SH-SY5Y (cell line): ENCODE results near the gene IGF1.

Source experiments
- GATA2 ChIP-seq: IDR thresholded peaks from 2 replicates; pipeline ENCODE4 v1.6.1; 2011; ENCODE audit warnings: mild to moderate bottlenecking, low read depth, low read length
- GATA3 ChIP-seq: IDR thresholded peaks from 2 replicates; pipeline ENCODE4 v1.6.1; 2011; ENCODE audit warnings: low read depth, mild to moderate bottlenecking, low read length, moderate library complexity

IGF1 gene

GRCh38 chr12:102480406-102480805, at the start of gene IGF1:
IGF1 (minus strand) TSS chr12:102480563; CDS start chr12:102480381, 182 bp downstream.
- TF ChIP-seq GATA3 (no peak), GATA2 (no peak)

GRCh38 chr12:102528111-102528510, 47.7 kb upstream of the IGF1 start:
- TF ChIP-seq GATA3 = no peak
- TF ChIP-seq GATA2 = no peak

GRCh38 chr12:102527171-102527720, 46.9 kb upstream of the IGF1 start:
- TF ChIP-seq GATA2 = no peak

GRCh38 chr12:102526656-102527055, 46.3 kb upstream of the IGF1 start:
- no peak for TF ChIP-seq GATA3
- TF ChIP-seq GATA2 = no peak

- TF ChIP-seq GATA3 (no peak), GATA2 (no peak)
Observed at GRCh38 chr12:102522768-102523167, 42.4 kb upstream of the IGF1 start.

GRCh38 chr12:102521662-102522277, 41.4 kb upstream of the IGF1 start:
- TF ChIP-seq GATA2 (no peak), GATA3 (no peak)

GRCh38 chr12:102518871-102519270, 38.5 kb upstream of the IGF1 start:
- TF ChIP-seq GATA2 (no peak), GATA3 (no peak)

GRCh38 chr12:102514696-102515095, 34.3 kb upstream of the IGF1 start:
- no peak for TF ChIP-seq GATA2
- TF ChIP-seq GATA3 = no peak

GRCh38 chr12:102513739-102514138, 33.4 kb upstream of the IGF1 start:
- TF ChIP-seq GATA2 (no peak), GATA3 (no peak)

- no peak for TF ChIP-seq GATA2
- TF ChIP-seq GATA3 = no peak
Observed at GRCh38 chr12:102513272-102513671, 32.9 kb upstream of the IGF1 start.

- no peak for TF ChIP-seq GATA3
Observed at GRCh38 chr12:102512523-102512922, 32.2 kb upstream of the IGF1 start.

GRCh38 chr12:102511575-102511974, 31.2 kb upstream of the IGF1 start:
- TF ChIP-seq GATA3 = no peak
- no peak for TF ChIP-seq GATA2

- no peak for TF ChIP-seq GATA2
- TF ChIP-seq GATA3 = no peak
Observed at GRCh38 chr12:102510463-102510862, 30.1 kb upstream of the IGF1 start.

GRCh38 chr12:102510031-102510430, 29.7 kb upstream of the IGF1 start:
- TF ChIP-seq GATA2 (no peak), GATA3 (no peak)

- TF ChIP-seq GATA2 (no peak), GATA3 (no peak)
Observed at GRCh38 chr12:102509123-102509626, 28.8 kb upstream of the IGF1 start.
